ENCODE measurements around the gene NSUN2. TPM values are rescaled to one million over a fixed set of nuclear protein-coding genes. Genes with fewer than 3 reads are reported as not detected.

The NSUN2 gene
- total RNA-seq, 1 experiment from 2014 or later, result 69.1 TPM

GRCh38 chr5:6553972-6554371, 78.9 kb downstream of the NSUN2 start:
- DNase-seq, result no peak
- no peak overlapping the region for H3K4me2 ChIP-seq (ENCODE audit: low read depth, low read length, poor library complexity, severe bottlenecking)

DNA sequence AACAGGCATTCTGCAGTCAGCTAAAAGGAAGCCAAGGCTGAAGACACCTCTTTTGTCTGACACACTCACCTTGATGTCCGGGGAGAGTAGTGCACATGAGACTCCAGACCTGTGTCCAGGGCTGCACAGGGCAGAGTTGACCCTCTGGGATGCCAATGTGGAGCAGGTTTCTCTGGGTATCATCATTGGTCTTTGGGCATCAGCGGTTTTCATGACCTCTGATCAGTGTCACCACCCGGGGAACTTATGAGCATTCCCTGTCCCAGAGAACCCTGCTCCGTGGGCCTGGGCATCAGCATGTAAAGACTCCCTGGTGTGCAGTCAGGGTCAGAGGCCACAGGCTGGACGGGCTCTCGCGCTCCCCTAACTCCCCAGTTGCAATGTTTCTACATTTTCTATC, 80.2 kb downstream of the NSUN2 start:
- no peaks in the 10 kb centered on the region for H3K4me1 ChIP-seq (ENCODE audit: low read length)
- no peak overlapping the region for H3K27ac ChIP-seq (ENCODE audit: low read length)
- no peaks in the 10 kb centered on the region for H3K79me2 ChIP-seq (ENCODE audit: low read length)
- H3K36me3 ChIP-seq (ENCODE audit: insufficient read depth, low read length), result no peaks in the 10 kb centered on the region
- no peaks in the 10 kb centered on the region for H4K20me1 ChIP-seq (ENCODE audit: insufficient read depth, low read depth, low read length)
- no peaks in the 10 kb centered on the region for H3K9me2 ChIP-seq (replicated peaks; ENCODE audit: insufficient read depth, low read length)
- no peak overlapping the region for H3K9ac ChIP-seq (ENCODE audit: low read length)
- H3K9me3 ChIP-seq (ENCODE audit: low read length), result no peaks in the 10 kb centered on the region
- H3K4me2 ChIP-seq (ENCODE audit: low read depth, low read length, poor library complexity, severe bottlenecking), result no peak overlapping the region
- no peaks in the 10 kb centered on the region for H3K27me3 ChIP-seq (ENCODE audit: low read length)
- no peak for DNase-seq
- no peak overlapping the region for H2AFZ ChIP-seq (ENCODE audit: low read length)
- no peak overlapping the region for H3K4me3 ChIP-seq (ENCODE audit: low read length)

More at GRCh38 chr5:6553972-6554371, 78.9 kb downstream of the NSUN2 start:
- Histone ChIP-seq H3K36me3 (ENCODE audit: insufficient read depth, low read length) (no peaks in the 10 kb centered on the region), H3K4me3 (ENCODE audit: low read length) (no peak overlapping the region), H2AFZ (ENCODE audit: low read length) (no peak overlapping the region), H4K20me1 (ENCODE audit: insufficient read depth, low read depth, low read length) (no peaks in the 10 kb centered on the region), H3K9ac (ENCODE audit: low read length) (no peak overlapping the region), H3K27me3 (ENCODE audit: low read length) (no peaks in the 10 kb centered on the region), H3K9me2 (replicated peaks; ENCODE audit: insufficient read depth, low read length) (no peaks in the 10 kb centered on the region), H3K4me1 (ENCODE audit: low read length) (no peaks in the 10 kb centered on the region), H3K79me2 (ENCODE audit: low read length) (no peaks in the 10 kb centered on the region), H3K27ac (ENCODE audit: low read length) (no peak overlapping the region), H3K9me3 (ENCODE audit: low read length) (no peaks in the 10 kb centered on the region)

DNA sequence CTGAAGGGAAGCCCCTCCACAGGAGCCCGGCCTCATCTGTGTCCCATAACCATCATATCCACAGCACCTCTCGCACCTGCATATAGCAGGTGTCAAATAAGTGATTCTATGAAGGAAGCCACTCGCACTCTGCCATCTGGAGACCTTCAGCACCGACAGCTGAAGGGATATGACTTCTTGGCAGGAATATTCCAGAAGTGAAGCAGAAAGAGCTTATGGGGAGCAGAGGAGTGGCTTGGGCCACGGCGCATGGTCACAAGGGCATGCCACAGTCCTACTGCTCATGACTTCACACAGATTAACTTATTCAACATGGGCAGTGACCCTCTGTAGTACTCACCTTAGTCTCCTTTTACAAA, 80.9 kb downstream of the NSUN2 start:
- Histone ChIP-seq H3K9ac (ENCODE audit: low read length) (no peak overlapping the region), H3K36me3 (ENCODE audit: insufficient read depth, low read length) (no peaks in the 10 kb centered on the region), H3K79me2 (ENCODE audit: low read length) (no peaks in the 10 kb centered on the region), H3K4me2 (ENCODE audit: low read depth, low read length, poor library complexity, severe bottlenecking) (no peak overlapping the region), H3K9me2 (replicated peaks; ENCODE audit: insufficient read depth, low read length) (no peaks in the 10 kb centered on the region), H3K4me3 (ENCODE audit: low read length) (no peak overlapping the region), H4K20me1 (ENCODE audit: insufficient read depth, low read depth, low read length) (no peaks in the 10 kb centered on the region), H3K4me1 (ENCODE audit: low read length) (no peaks in the 10 kb centered on the region), H3K27me3 (ENCODE audit: low read length) (no peaks in the 10 kb centered on the region), H2AFZ (ENCODE audit: low read length) (no peak overlapping the region), H3K27ac (ENCODE audit: low read length) (no peak overlapping the region), H3K9me3 (ENCODE audit: low read length) (no peaks in the 10 kb centered on the region)
- no peak for DNase-seq

- DNase-seq, result no peak
- H4K20me1 ChIP-seq (ENCODE audit: insufficient read depth, low read depth, low read length), result no peaks in the 10 kb centered on the region
- H3K4me3 ChIP-seq (ENCODE audit: low read length), result no peak overlapping the region
- H3K9me2 ChIP-seq (replicated peaks; ENCODE audit: insufficient read depth, low read length), result no peaks in the 10 kb centered on the region
- no peaks in the 10 kb centered on the region for H3K4me1 ChIP-seq (ENCODE audit: low read length)
- H2AFZ ChIP-seq (ENCODE audit: low read length), result no peak overlapping the region
- H3K9me3 ChIP-seq (ENCODE audit: low read length), result no peaks in the 10 kb centered on the region
- no peak overlapping the region for H3K4me2 ChIP-seq (ENCODE audit: low read depth, low read length, poor library complexity, severe bottlenecking)
- H3K79me2 ChIP-seq (ENCODE audit: low read length), result no peaks in the 10 kb centered on the region
- H3K27me3 ChIP-seq (ENCODE audit: low read length), result no peaks in the 10 kb centered on the region
- H3K9ac ChIP-seq (ENCODE audit: low read length), result no peak overlapping the region
- no peaks in the 10 kb centered on the region for H3K36me3 ChIP-seq (ENCODE audit: insufficient read depth, low read length)
- H3K27ac ChIP-seq (ENCODE audit: low read length), result no peak overlapping the region
Measured at GRCh38 chr5:6551287-6551954, 81.4 kb downstream of the NSUN2 start.

- Histone ChIP-seq H3K4me1 (ENCODE audit: low read length) (no peaks in the 10 kb centered on the region), H3K9me2 (replicated peaks; ENCODE audit: insufficient read depth, low read length) (no peaks in the 10 kb centered on the region), H3K27ac (ENCODE audit: low read length) (no peak overlapping the region), H3K9ac (ENCODE audit: low read length) (no peak overlapping the region), H3K27me3 (ENCODE audit: low read length) (no peaks in the 10 kb centered on the region), H3K4me3 (ENCODE audit: low read length) (no peak overlapping the region), H3K9me3 (ENCODE audit: low read length) (no peaks in the 10 kb centered on the region), H3K4me2 (ENCODE audit: low read depth, low read length, poor library complexity, severe bottlenecking) (no peak overlapping the region), H3K36me3 (ENCODE audit: insufficient read depth, low read length) (no peaks in the 10 kb centered on the region), H2AFZ (ENCODE audit: low read length) (no peak overlapping the region), H3K79me2 (ENCODE audit: low read length) (no peaks in the 10 kb centered on the region), H4K20me1 (ENCODE audit: insufficient read depth, low read depth, low read length) (no peaks in the 10 kb centered on the region)
- DNase-seq, result no peak
Measured at GRCh38 chr5:6550628-6551027, 82.2 kb downstream of the NSUN2 start.

Other genes starting within 250 kb of the NSUN2 start
- gene UBE2QL1, start 184.2 kb downstream of the NSUN2 start, total RNA-seq (2014; rRNA removed; shearing (Covaris generic); ENCODE audit: low replicate concordance), result not detected in 2 replicates
- gene SRD5A1, start 396 bp upstream of the NSUN2 start, total RNA-seq (2014; rRNA removed; shearing (Covaris generic); ENCODE audit: low replicate concordance), result 18.0 and 19.5 TPM in 2 replicates
- 38.1 and 45.3 TPM in 2 replicates for gene TENT4A, start 80.4 kb upstream of the NSUN2 start, total RNA-seq (2014; rRNA removed; shearing (Covaris generic); ENCODE audit: low replicate concordance)

All from Karpas-422 (cell line).